Vagina (tissue), 2 donors: Measurements from ENCODE around the gene PRPF19. TPM values are rescaled to one million over a fixed set of nuclear protein-coding genes. Genes with fewer than 3 reads are reported as not detected.
A peak's percentile ranks its signal among the peaks of the same experiment; 100 is the strongest.

ENCODE experiments used
- DNase-seq, 2 donors: peaks; one replicate each; pipeline ENCODE4 v3.0.0-alpha.2; 2017; ENCODE audit errors: extremely low spot score in 2 of 2
- H3K27ac ChIP-seq: fragments of 200-600 bp; sonication (generic); one replicate; pipeline ENCODE4 v1.5.1; 2019
- H3K27me3 ChIP-seq: fragments of 200-600 bp; sonication (generic); one replicate; pipeline ENCODE4 v1.5.1; 2019
- H3K36me3 ChIP-seq, 2 donors: fragments of 200-600 bp; sonication (generic); one replicate each; pipeline ENCODE4 v1.5.1; 2017 to 2019
- H3K4me1 ChIP-seq: fragments of 200-600 bp; sonication (generic); one replicate; pipeline ENCODE4 v1.5.1; 2019
- H3K4me3 ChIP-seq, 2 donors: fragments of 200-600 bp; sonication (generic); 1 replicate in 1 of 2; 2 replicates in 1 of 2; pipeline ENCODE4 v1.5.1; 2016 to 2019
- H3K9me3 ChIP-seq: fragments of 200-600 bp; sonication (generic); one replicate; pipeline ENCODE4 v1.5.1; 2019
- CTCF ChIP-seq, 3 experiments: fragments of 450-650 bp in 2 of 3; fragments of 200-600 bp in 1 of 3; sonication (generic) in 1 of 3; IDR thresholded peaks; one replicate each; pipeline ENCODE4 v1.5.1; 2017 to 2019; ENCODE audit warnings: antibody characterized with exemption in 3 of 3, mild to moderate bottlenecking in 2 of 3, moderate library complexity in 2 of 3
- POLR2A ChIP-seq, 2 donors: fragments of 450-650 bp; IDR thresholded peaks; one replicate each; pipeline ENCODE4 v1.6.1; 2017; ENCODE audit warnings: antibody characterized with exemption in 2 of 2, mild to moderate bottlenecking in 2 of 2, moderate library complexity in 2 of 2
- POLR2AphosphoS5 ChIP-seq, 2 donors: sonication (generic); formaldehyde crosslinking; IDR thresholded peaks; one replicate each; pipeline ENCODE4 v1.9.0; 2017; ENCODE audit warnings: antibody characterized with exemption in 2 of 2, mild to moderate bottlenecking in 2 of 2, low read depth in 1 of 2; ENCODE audit not compliant: insufficient read depth in 1 of 2
- intact Hi-C: fragments of 100-400 bp; cut with DNase I; formaldehyde crosslinking; loops from one replicate; pipeline ENCODE4 v1.15.1; 2023
- total RNA-seq: library from RNA; depleted of rRNA; stranded (reverse); fragments of >200 nt; gene quantifications from one replicate; pipeline ENCODE4 v1.2.3, GENCODE V29; 2016

The PRPF19 gene
- total RNA-seq, 1 donor from 2014 or later = 54.0 TPM

- Histone ChIP-seq H3K9me3 (no peaks in the 10 kb centered on the region), H3K36me3 (peaks cover 5 to 91% of the 10 kb centered on the region in 2 donors), H3K4me1 (peaks cover 11% of the 10 kb centered on the region), H3K27me3 (no peaks in the 10 kb centered on the region), H3K4me3 (no peak overlapping the region), H3K27ac (no peak overlapping the region)
- DNase-seq = no peak
- intact Hi-C loops = loop anchor here (2.0 kb wide), 1 partner anchor 66 kb away; no protein-coding TSS in a partner anchor
- TF ChIP-seq POLR2A (IDR thresholded peaks at IDR 0.05) (no peak), CTCF (IDR thresholded peaks at IDR 0.05) (peak; percentile 64 to 88 (median 84)), POLR2AphosphoS5 (IDR thresholded peaks at IDR 0.05; ENCODE audit: insufficient read depth in 1 of 2, low read depth in 1 of 2) (no peak)
Measured at GRCh38 chr11:60899046-60899936, 7.1 kb downstream of the PRPF19 start.

- Histone ChIP-seq H3K27me3 (no peaks in the 10 kb centered on the region), H3K9me3 (no peaks in the 10 kb centered on the region), H3K27ac (no peak overlapping the region), H3K4me3 (no peak overlapping the region), H3K36me3 (peaks cover 5 to 98% of the 10 kb centered on the region in 2 donors), H3K4me1 (no peaks in the 10 kb centered on the region)
- DNase-seq = no peak
- intact Hi-C loops = no loop called here
- TF ChIP-seq CTCF (IDR thresholded peaks at IDR 0.05) (no peak), POLR2A (IDR thresholded peaks at IDR 0.05) (no peak), POLR2AphosphoS5 (IDR thresholded peaks at IDR 0.05; ENCODE audit: insufficient read depth in 1 of 2, low read depth in 1 of 2) (no peak)
Measured at GRCh38 chr11:60897496-60897895, 8.9 kb downstream of the PRPF19 start.

GRCh38 chr11:60895687-60896086 lies 10.7 kb downstream of the PRPF19 start:
- intact Hi-C loops = no loop called here
- H3K36me3 ChIP-seq = peaks cover 5 to 81% of the 10 kb centered on the region in 2 donors

GRCh38 chr11:60891103-60891741 lies 15.2 kb downstream of the PRPF19 start:
- Histone ChIP-seq H3K27me3 (no peaks in the 10 kb centered on the region), H3K36me3 (peaks cover 0 to 39% of the 10 kb centered on the region in 2 donors), H3K4me1 (no peaks in the 10 kb centered on the region), H3K4me3 (no peak overlapping the region), H3K9me3 (no peaks in the 10 kb centered on the region), H3K27ac (no peak overlapping the region)
- DNase-seq = no peak
- intact Hi-C loops = no loop called here
- TF ChIP-seq POLR2AphosphoS5 (IDR thresholded peaks at IDR 0.05; ENCODE audit: insufficient read depth in 1 of 2, low read depth in 1 of 2) = no peak
- TF ChIP-seq POLR2A (IDR thresholded peaks at IDR 0.05) = no peak
- TF ChIP-seq CTCF (IDR thresholded peaks at IDR 0.05) = no peak

More at GRCh38 chr11:60895687-60896086, 10.7 kb downstream of the PRPF19 start:
- DNase-seq = no peak
- Histone ChIP-seq H3K27me3 (no peaks in the 10 kb centered on the region), H3K4me1 (no peaks in the 10 kb centered on the region), H3K9me3 (no peaks in the 10 kb centered on the region), H3K27ac (no peak overlapping the region), H3K4me3 (no peak overlapping the region)
- TF ChIP-seq POLR2A (IDR thresholded peaks at IDR 0.05) (no peak), POLR2AphosphoS5 (IDR thresholded peaks at IDR 0.05; ENCODE audit: insufficient read depth in 1 of 2, low read depth in 1 of 2) (no peak), CTCF (IDR thresholded peaks at IDR 0.05) (no peak)
